Endothelial cell of umbilical vein (primary cell): ENCODE results near the gene FRYL. TPM values are rescaled to one million over a fixed set of nuclear protein-coding genes. Genes with fewer than 3 reads are reported as not detected.

ENCODE experiments used
- BruUV-seq: library from RNA; stranded (reverse); fragments of 400-500 nt; replicated peaks from 2 replicates; lab custom pipeline; 2021; lab: Mats Ljungman, UMichigan
- CTCF ChIA-PET: fragments of 300-600, 350-600 bp; sonication (Branson Sonifier 250); formaldehyde crosslinking; loops from one replicate; lab custom pipeline; 2021; ENCODE audit warnings: antibody characterized with exemption, inconsistent platforms; lab: Charles Lee
- POLR2A ChIA-PET: fragments of 300-600, 350-600 bp; sonication (Branson Sonifier 250); formaldehyde crosslinking; loops from one replicate; lab custom pipeline; 2021; ENCODE audit warnings: antibody characterized with exemption, inconsistent platforms; lab: Charles Lee
- DNase-seq: peaks from one replicate; pipeline ENCODE4 v3.0.0-alpha.2; 2011; ENCODE audit warnings: low read depth, low spot score
- FAIRE-seq: peaks from 2 replicates; lab custom pipeline; 2011; peaks lifted over from hg19 to GRCh38; lab: Jason Lieb, UNC
- H2AFZ ChIP-seq: 2 replicates; pipeline ENCODE4 v1.6.0; 2012; ENCODE audit warnings: low read depth, low read length, control low read depth, inconsistent platforms
- H3K27ac ChIP-seq: 2 replicates; pipeline ENCODE4 v1.5.1; 2011; ENCODE audit warnings: low read depth, mild to moderate bottlenecking, control low read depth, low read length, moderate library complexity; ENCODE audit not compliant: insufficient read depth
- H3K27me3 ChIP-seq, 2 experiments: 2 replicates each; pipeline versions ENCODE4 v1.6.0 to v1.6.1; 2011; ENCODE audit warnings: low read length in 2 of 2, mixed read lengths in 1 of 2; ENCODE audit not compliant: control insufficient read depth in 2 of 2, insufficient read depth in 2 of 2
- H3K36me3 ChIP-seq, 2 experiments: 2 replicates in 1 of 2; 3 replicates in 1 of 2; pipeline ENCODE4 v1.5.1; 2011; ENCODE audit warnings: low read length in 2 of 2, mild to moderate bottlenecking in 1 of 2, moderate library complexity in 1 of 2; ENCODE audit not compliant: control insufficient read depth in 2 of 2, insufficient read depth in 2 of 2; ENCODE audit errors: extremely low read depth in 1 of 2
- H3K4me1 ChIP-seq: 3 replicates; pipeline ENCODE4 v1.5.1; 2011; ENCODE audit warnings: mild to moderate bottlenecking, low read length; ENCODE audit not compliant: control insufficient read depth, insufficient read depth; ENCODE audit errors: extremely low read depth
- H3K4me2 ChIP-seq: 2 replicates; pipeline ENCODE4 v1.6.1; 2011; ENCODE audit warnings: low read length, control low read depth, mixed read lengths; ENCODE audit not compliant: insufficient read depth
- H3K4me3 ChIP-seq, 3 experiments: fragments of 200-600 bp in 1 of 3; sonication (generic), shearing (Covaris generic) in 1 of 3; replicated peaks in 1 of 3; 2 replicates each; pipeline ENCODE4 v1.5.1; 2011 to 2016; ENCODE audit warnings: control low read depth in 3 of 3, low read length in 3 of 3, mild to moderate bottlenecking in 2 of 3, inconsistent platforms in 1 of 3, low read depth in 1 of 3, moderate library complexity in 1 of 3; ENCODE audit not compliant: insufficient read depth in 1 of 3
- H3K79me2 ChIP-seq: 2 replicates; pipeline ENCODE4 v1.6.0; 2012; ENCODE audit warnings: low read length, inconsistent platforms; ENCODE audit not compliant: control insufficient read depth, insufficient read depth
- H3K9ac ChIP-seq: replicated peaks from 2 replicates; pipeline ENCODE3; 2011; ENCODE audit warnings: low read length, control low read depth; ENCODE audit not compliant: insufficient read depth; ENCODE audit errors: extremely low read depth
- H3K9me1 ChIP-seq: replicated peaks from 3 replicates; pipeline ENCODE4 v1.6.0; 2011; ENCODE audit warnings: mild to moderate bottlenecking, low read length; ENCODE audit not compliant: control insufficient read depth, insufficient read depth; ENCODE audit errors: extremely low read depth
- H3K9me3 ChIP-seq: replicated peaks from 2 replicates; pipeline ENCODE4 v1.5.1; 2012; ENCODE audit warnings: low read length, inconsistent platforms; ENCODE audit not compliant: control insufficient read depth, insufficient read depth
- H4K20me1 ChIP-seq: replicated peaks from 2 replicates; pipeline ENCODE3; 2011; ENCODE audit warnings: mild to moderate bottlenecking, low read length; ENCODE audit not compliant: control insufficient read depth, insufficient read depth; ENCODE audit errors: extremely low read depth
- CTCF ChIP-seq, 2 donors: IDR thresholded peaks; 1 replicate in 1 of 2; 2 replicates in 1 of 2; pipeline ENCODE4 v1.5.1; 2011; ENCODE audit warnings: low read length in 2 of 2, mild to moderate bottlenecking in 2 of 2, moderate library complexity in 2 of 2, control low read depth in 1 of 2, inconsistent platforms in 1 of 2, low read depth in 1 of 2; ENCODE audit not compliant: insufficient read depth in 1 of 2; ENCODE audit errors: extremely low read depth in 1 of 2
- EZH2 ChIP-seq: IDR thresholded peaks from 2 replicates; pipeline ENCODE4 v1.6.1; 2012; ENCODE audit warnings: borderline replicate concordance, low read depth, mild to moderate bottlenecking, moderate library complexity, low read length, inconsistent platforms; ENCODE audit not compliant: severe bottlenecking
- FOS ChIP-seq: IDR thresholded peaks from 2 replicates; pipeline ENCODE4 v1.6.1; 2011; ENCODE audit warnings: mild to moderate bottlenecking, low read length, moderate library complexity, borderline replicate concordance; ENCODE audit not compliant: insufficient read depth
- GATA2 ChIP-seq: IDR thresholded peaks from 2 replicates; pipeline ENCODE4 v1.7.0; 2011; ENCODE audit warnings: low read depth, mild to moderate bottlenecking, moderate library complexity, mixed read lengths, low read length; ENCODE audit not compliant: insufficient read length, insufficient read depth
- JUN ChIP-seq: IDR thresholded peaks from 2 replicates; pipeline ENCODE4 v1.6.1; 2011; ENCODE audit warnings: borderline replicate concordance, low read depth; ENCODE audit not compliant: insufficient read length, insufficient read depth
- MAX ChIP-seq: IDR thresholded peaks from 2 replicates; pipeline ENCODE4 v1.6.1; 2011; ENCODE audit not compliant: insufficient read depth, insufficient read length
- MYC ChIP-seq: IDR thresholded peaks from one replicate; pipeline ENCODE4 v1.6.1; 2011; ENCODE audit warnings: mild to moderate bottlenecking, low read depth, low read length
- POLR2A ChIP-seq: IDR thresholded peaks from 2 replicates; pipeline ENCODE4 v1.6.1; 2012; ENCODE audit warnings: low read depth, mild to moderate bottlenecking, control low read depth, low read length
- POLR2AphosphoS5 ChIP-seq: IDR thresholded peaks from 2 replicates; pipeline ENCODE4 v1.6.1; 2012; ENCODE audit warnings: low read depth, mild to moderate bottlenecking, control low read depth, low read length, moderate library complexity; ENCODE audit not compliant: insufficient read depth
- dilution Hi-C: fragments of 300-500 bp; cut with MboI; formaldehyde crosslinking; loops from one replicate; pipeline ENCODE4 v1.15.0; 2019; ENCODE audit warnings: low sequenced_read_pairs; ENCODE audit not compliant: extremely low pct_ligation_motif_present
- intact Hi-C: fragments of 100-400 bp; cut with micrococcal nuclease; formaldehyde crosslinking; loops from one replicate; pipeline ENCODE4 v1.10.0; 2022
- polyA plus RNA-seq, 4 experiments: library from polyadenylated mRNA; depleted of rRNA in 3 of 4; stranded (reverse) in 3 of 4; unstranded in 1 of 4; fragments of >200 nt; gene quantifications; 2 replicates each; pipeline versions ENCODE4 v1.2.1 to v1.2.3, GENCODE V29; 2011 to 2012; ENCODE audit warnings: missing spikeins in 1 of 4
- total RNA-seq: library from RNA; stranded (reverse); gene quantifications from 2 replicates; pipeline ENCODE4 v1.2.3, GENCODE V29; 2021

Gene FRYL
- total and polyA plus RNA-seq, 2 donors (not counting 3 experiments of a cell fraction or from before 2014, with no cell fraction given): 17.0 to 84.9 TPM

DNA sequence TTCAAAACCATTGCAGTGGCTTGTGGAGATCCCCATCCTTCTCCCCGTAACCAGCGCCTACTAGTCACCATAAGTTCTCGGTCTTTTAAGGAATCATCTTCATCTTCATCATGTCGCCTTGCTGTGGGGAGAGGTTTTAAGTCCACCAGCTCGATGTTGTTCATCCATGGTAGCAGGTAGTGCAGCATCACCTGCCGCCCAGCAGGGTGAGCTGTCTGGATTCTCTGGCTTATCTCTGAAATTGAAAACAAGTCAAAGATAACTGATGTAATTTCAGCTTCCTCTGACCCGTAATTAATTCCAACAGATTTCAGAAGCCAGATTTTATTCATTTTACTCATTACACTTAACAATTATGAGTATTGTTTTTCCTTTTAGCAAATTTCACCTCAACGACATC lies 222.6 kb downstream of the FRYL start:
- H3K4me3 ChIP-seq: no peak overlapping the region
- ChIA-PET CTCF (interaction anchor here (0.7 to 1.5 kb wide), 3 partner anchors 21 to 404 kb away, joined by 3 to 4 read pairs (median 3); no protein-coding TSS in a partner anchor), POLR2A (no interaction called here)
- DNase-seq (no peak), FAIRE-seq (no peak)
- no peaks in the 10 kb centered on the region for H3K27me3 ChIP-seq
- no peaks in the 10 kb centered on the region for H3K4me1 ChIP-seq
- no peak for TF ChIP-seq POLR2AphosphoS5
- TF ChIP-seq CTCF (IDR thresholded peaks at IDR 0.05; ENCODE audit: extremely low read depth in 1 of 2, insufficient read depth in 1 of 2, low read depth in 1 of 2, low read length in 2 of 2): peak in 1 of 2 donors; percentile 21
- no TSS peak for BruUV-seq
- no peaks in the 10 kb centered on the region for H3K79me2 ChIP-seq
- dilution Hi-C loops: no loop called here
- intact Hi-C loops: no loop called here
- no peak overlapping the region for H3K27ac ChIP-seq
- no peaks in the 10 kb centered on the region for H3K9me3 ChIP-seq
- no peak overlapping the region for H3K9ac ChIP-seq
- H3K9me1 ChIP-seq: no peaks in the 10 kb centered on the region
- H2AFZ ChIP-seq: no peak overlapping the region
- peaks cover 15 to 22% of the 10 kb centered on the region in 2 experiments for H3K36me3 ChIP-seq
- no peak overlapping the region for H3K4me2 ChIP-seq
- H4K20me1 ChIP-seq: no peaks in the 10 kb centered on the region

GRCh38 chr4:48556268-48556667 lies 223.8 kb downstream of the FRYL start:
- H3K79me2 ChIP-seq: no peaks in the 10 kb centered on the region
- ChIA-PET POLR2A (no interaction called here), CTCF (interaction anchor here (1.3 to 1.5 kb wide), 2 partner anchors 10 to 11 kb away, joined by 3 to 5 read pairs; no protein-coding TSS in a partner anchor)
- H3K27ac ChIP-seq: no peak overlapping the region
- no peak overlapping the region for H3K9ac ChIP-seq
- H3K4me2 ChIP-seq: no peak overlapping the region
- intact Hi-C loops (no loop called here), dilution Hi-C loops (no loop called here)
- TF ChIP-seq JUN (no peak), POLR2A (no peak), FOS (no peak), CTCF (IDR thresholded peaks at IDR 0.05; ENCODE audit: extremely low read depth in 1 of 2, insufficient read depth in 1 of 2, low read depth in 1 of 2, low read length in 2 of 2) (no peak), GATA2 (no peak), POLR2AphosphoS5 (no peak), MYC (no peak), EZH2 (no peak), MAX (no peak)
- no peaks in the 10 kb centered on the region for H4K20me1 ChIP-seq
- no peak overlapping the region for H3K4me3 ChIP-seq
- no peak overlapping the region for H2AFZ ChIP-seq
- no TSS peak for BruUV-seq
- H3K4me1 ChIP-seq: peaks cover 2% of the 10 kb centered on the region
- FAIRE-seq (no peak), DNase-seq (no peak)
- H3K27me3 ChIP-seq: no peaks in the 10 kb centered on the region
- no peaks in the 10 kb centered on the region for H3K9me1 ChIP-seq
- no peaks in the 10 kb centered on the region for H3K9me3 ChIP-seq
- peaks cover 15 to 24% of the 10 kb centered on the region in 2 experiments for H3K36me3 ChIP-seq
